Nucleus accumbens (tissue), 56 donors: Measurements from ENCODE around the gene PCGF1.
A peak's percentile ranks its signal among the peaks of the same experiment; 100 is the strongest.

ENCODE experiments used
- DNase-seq, 56 donors: peaks; one replicate each; lab custom pipeline; 2025; lab: John Stamatoyannopoulos, UW

Gene PCGF1

DNA sequence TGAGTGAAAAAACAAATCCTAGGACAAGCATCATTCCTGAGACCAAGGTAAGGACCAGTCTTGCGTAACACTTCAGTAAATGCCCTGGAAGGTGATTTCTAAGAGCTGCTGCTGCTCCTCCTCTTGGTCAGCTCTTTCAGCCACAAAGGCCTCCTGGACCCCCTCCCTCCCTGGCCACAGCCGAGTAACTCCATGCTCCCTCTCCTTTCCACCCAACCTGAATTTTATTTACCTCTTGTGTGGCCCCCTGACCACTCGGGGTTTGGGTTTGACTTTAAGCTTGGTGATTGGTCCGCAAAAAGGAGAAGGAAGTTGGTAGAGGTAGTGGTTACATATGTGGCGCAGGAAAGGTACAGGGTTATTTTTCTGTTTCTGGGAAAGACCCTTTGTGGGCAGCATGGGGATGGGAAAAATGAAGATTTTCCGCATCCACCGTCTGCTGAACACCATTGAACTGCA lies 31.4 kb upstream of the PCGF1 start:
- DNase-seq: no peak

DNA sequence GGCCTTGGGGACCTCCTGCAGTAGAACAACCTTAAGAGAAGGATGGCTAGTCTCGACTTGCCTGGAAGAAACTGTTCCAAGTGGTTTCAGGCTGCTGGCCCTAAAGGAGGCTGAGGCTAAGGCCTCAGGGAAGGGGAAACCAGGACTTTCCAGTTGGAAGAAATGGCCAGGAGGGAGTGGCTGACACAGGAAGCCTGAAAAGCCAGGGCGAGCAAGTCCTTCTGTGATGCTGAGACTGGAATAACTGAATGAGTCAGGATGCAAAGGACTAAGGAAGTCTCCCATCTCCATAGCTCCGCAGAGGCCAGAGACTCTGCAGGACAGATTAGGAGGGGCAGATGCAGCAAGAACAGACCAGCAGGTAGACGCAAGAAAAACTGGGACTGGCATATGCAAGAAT lies 29.6 kb upstream of the PCGF1 start:
- DNase-seq: no peak

DNA sequence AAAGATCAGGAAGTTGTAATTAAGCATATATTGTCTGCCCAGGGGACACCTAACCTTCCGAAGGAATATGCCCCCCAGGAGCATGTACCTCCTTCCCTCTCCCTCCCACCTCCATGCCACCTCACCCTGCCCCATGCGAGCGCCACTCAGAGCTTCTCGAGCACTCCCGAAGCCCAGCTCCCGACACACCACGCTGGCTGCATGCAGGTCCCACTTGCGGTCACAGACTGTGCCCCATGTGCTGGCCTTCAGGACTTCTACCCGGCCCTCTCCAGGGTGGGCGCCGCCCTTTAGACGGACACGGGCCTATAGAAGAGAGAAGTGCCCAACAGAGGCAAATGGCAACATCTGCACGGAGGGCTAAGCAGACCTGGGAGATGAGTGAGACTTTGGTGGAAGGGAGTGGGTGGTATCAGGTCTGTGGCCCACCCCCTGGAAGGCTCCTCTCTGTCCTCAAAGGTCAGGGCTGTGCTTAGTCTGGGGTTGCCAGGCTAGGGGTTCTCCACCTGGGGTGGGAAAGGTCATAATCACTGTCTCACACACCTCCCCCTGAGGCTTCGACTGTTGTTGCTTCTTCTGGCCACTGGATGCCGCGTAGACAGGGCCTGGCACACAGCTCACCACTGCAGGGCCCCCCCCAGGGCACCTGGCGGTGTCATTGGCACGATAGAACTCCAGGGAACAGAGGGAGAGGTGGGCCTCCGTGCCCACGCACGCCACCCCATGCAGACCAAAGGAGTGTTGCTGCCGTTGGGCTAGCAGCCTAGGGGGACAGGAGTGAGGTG lies 28.9 kb upstream of the PCGF1 start:
- DNase-seq: no peak

DNA sequence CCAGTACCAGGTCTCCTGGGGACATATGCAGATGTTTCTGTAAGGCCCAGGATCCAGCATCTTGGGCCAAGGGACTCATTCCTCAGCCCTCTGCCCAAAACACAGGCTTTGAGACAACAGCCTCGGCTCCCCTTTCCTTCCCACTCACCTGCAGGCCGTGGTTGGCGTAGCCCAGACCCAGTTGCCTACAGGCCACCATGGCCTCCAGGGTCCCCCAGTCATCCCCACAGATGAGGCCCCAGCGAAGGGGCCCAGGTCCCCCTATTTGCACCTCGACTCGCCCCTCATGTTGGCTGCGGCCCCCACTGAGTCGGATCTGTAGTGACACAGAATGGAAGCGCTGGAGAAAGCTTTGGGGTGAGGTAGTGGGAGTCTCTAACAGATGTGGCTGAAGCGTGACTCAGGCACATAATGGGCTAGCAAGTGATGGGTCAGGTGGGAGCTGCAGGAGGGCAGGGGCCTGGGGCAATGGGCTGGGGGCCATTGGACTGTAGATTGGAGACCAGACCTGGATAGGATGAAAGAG lies 28.0 kb upstream of the PCGF1 start:
- DNase-seq: no peak

DNA sequence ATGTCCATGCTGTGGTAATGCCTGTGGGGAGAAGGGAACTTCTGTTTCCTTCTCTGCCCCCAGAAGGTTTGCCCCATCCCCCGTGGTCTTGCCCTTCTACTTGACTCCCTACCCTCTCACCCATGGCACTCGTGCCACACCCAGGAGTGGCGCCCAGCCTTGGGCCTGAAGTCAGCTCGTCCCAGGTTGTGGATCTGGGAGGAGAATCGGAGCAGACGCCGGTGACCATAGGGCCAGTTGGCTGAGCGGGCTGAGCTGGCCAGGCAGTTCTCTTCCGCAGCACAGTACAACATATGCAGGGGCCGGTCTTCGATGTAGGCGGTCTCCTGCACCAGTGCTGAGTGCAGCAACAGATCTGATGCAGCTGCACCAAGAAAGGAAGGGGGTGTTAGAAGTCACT lies 26.9 kb upstream of the PCGF1 start:
- no peak for DNase-seq

DNA sequence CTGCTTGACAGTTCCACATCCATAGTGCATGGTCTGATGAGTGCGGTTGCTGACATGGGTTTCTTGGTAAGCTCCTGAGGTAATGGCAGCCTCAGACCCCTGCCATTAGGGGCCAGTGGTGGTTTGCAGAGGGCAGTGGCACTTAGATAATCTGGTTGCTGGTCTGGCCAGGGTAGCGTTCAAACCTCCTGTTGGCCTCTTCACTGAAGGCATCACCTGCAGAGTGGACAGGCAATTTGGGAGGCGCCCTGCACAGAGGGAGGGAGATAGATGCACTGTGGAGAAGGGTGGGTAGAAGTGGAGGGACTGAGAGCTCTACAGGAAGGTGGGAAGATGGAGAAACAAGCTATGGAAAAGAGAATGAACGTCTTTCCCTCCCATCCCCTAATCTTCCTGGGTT lies 26.0 kb upstream of the PCGF1 start:
- DNase-seq: no peak

DNA sequence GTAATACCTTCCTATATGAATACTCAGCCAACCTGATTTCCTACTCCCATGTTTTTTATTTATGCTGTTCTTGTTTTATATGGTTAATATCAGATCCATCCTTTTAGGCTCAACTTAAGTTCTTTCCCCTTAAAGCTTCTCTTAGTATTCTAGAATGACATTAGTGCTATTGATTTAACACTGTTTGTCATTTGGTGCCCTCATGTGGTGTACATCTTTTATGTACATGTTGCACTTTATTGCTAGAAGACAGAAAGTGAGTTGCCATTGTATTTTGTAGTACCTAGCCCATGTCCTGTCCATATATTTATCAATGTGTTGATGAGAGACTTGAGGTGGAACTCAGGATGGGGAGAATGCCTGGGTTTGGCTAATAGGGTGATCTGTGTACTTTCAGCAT lies 24.7 kb upstream of the PCGF1 start:
- DNase-seq: no peak

DNA sequence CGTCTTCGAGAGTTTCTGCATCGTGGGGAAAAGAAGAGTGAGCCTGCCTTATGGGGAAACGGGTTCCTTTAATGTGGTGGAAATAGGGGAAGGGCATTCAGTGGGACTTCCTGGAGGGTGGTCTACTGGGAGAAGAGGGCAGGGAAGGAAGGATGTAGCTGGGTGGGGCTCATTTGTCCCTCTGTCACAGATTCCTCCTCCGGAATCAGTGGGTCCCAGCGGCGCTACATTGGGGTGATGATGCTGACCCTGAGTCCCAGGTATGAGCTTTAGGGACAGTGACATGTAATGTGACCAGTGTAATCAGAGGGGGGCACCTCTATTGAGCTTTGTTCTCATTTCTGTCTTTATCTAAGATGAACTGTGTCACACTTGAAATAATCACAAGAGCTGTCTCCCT lies 24.2 kb upstream of the PCGF1 start:
- no peak for DNase-seq

DNA sequence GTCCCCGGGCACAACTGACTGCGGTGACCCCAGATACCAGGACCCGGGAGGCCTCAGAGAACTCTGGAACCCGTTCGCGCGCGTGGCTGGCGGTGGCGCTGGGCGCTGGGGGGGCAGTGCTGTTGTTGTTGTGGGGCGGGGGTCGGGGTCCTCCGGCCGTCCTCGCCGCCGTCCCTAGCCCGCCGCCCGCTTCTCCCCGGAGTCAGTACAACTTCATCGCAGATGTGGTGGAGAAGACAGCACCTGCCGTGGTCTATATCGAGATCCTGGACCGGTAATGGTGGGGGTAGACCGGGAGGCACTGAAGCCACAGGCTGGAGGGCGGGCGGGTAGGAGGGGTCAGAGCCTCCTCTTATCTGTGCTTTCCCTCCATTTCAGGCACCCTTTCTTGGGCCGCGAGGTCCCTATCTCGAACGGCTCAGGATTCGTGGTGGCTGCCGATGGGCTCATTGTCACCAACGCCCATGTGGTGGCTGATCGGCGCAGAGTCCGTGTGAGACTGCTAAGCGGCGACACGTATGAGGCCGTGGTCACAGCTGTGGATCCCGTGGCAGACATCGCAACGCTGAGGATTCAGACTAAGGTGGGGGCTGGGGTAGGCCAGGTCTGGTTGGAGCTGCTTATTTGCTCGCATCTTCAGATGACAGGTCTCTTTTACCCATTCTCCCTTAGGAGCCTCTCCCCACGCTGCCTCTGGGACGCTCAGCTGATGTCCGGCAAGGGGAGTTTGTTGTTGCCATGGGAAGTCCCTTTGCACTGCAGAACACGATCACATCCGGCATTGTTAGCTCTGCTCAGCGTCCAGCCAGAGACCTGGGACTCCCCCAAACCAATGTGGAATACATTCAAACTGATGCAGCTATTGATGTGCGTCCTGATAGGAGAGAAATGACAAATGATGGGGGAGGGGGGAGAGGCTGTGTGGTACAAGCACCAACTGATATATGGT lies 23.0 kb upstream of the PCGF1 start:
- DNase-seq: peak in 18 of 56 donors; percentile 6 to 54 (median 34)

DNA sequence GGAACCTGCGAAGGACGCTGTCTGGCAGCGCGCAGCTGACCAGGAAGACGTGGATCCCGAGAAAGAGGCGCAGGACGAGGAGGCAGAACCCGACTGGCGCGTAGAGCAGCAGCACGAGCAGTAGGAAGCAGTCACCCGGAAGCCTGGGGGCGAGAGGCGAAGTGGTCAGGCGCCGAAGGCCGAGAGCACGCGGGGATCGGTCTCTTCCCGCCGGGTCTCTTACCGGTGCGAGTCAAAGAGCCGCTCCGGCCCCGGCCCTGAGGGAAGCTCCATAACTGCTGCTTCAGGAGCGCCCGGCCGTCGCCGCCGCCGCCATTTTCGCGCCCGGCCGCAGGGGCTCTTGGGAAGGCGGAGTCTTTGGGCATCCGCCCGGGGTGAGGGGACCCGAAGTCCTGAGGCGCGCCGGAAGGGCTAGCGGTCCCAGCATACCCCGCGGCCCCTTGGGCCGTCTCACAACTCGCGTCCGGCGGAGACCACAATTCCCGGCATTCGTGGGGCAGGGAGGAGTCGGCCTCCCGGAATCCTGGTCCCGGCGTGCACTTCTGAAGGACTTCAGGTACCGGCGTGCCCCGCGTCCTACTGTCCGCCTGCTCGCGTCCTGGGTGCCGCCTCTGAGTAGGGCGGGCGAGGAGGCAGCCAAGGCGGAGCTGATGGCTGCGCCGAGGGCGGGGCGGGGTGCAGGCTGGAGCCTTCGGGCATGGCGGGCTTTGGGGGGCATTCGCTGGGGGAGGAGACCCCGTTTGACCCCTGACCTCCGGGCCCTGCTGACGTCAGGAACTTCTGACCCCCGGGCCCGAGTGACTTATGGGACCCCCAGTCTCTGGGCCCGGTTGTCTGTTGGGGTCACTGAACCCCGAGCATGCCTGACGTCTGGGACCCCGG lies 22.1 kb upstream of the PCGF1 start, which contains the start of the genes AUP1 and HTRA2:
Gene AUP1 (minus strand): TSS at position 350 of the 882 bp plus-strand sequence. CDS start 77 bp downstream, at position 273.
Gene HTRA2 (plus strand): TSS at position 577 of the 882 bp plus-strand sequence. CDS start 74 bp downstream, at position 651.
- DNase-seq: peak; percentile 83 to 99 (median 97)

DNA sequence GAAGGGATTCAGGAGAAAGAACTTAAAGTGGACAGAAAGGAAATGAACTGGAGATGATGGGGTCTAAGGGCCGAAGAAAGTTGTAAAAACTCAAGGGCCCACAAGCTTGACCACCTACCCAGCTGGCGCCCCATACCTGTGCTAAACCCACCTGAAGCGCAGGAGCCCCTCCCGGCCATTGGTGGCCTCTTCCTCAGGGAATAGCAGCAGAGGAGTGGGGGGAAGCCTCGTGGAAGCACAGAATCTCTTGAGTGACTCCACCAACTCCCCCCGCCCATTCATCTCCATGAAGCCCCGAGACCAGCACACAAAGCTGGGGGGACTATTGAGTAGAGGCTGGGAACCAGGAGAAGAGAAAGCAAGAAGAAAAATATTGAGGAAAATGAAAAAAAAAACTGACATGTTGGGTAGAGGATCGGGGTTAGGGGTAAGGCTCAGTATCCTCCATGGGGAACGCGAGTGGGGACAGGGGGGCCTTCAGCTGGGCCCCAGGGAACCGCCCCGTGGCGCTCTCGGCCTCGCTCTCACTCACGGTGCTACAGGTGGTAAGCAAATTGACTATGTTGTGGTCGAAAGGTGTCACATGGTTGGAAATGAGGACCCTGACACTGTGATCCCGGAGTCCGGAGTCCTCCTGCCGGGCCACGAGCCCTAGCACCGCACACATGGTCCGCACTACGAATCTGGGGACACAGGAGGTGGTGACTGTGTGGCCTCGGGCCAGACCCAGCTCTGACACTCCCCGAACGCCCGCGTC lies 21.3 kb upstream of the PCGF1 start:
- peak in 2 of 56 donors; percentile 43 to 58 for DNase-seq

DNA sequence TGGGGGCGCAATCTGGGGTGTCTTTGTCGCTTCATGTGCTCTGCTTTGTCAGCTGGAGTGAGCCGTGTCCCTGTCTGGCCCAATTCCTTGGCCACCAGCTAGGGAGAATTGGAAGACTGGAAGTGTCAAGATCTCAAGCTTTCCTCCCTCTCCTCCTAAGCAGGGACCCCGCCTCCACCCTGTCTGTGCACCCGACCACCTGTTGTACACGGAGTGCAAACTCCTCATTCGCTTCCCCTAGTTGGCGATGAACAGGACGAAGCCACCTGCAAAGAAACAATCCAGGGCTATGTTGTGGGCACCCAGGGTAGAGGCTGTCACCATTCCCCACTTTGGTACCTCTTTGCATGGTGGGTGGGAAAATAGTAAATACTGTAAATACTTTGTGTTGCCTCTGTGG lies 20.2 kb upstream of the PCGF1 start:
- DNase-seq: no peak

DNA sequence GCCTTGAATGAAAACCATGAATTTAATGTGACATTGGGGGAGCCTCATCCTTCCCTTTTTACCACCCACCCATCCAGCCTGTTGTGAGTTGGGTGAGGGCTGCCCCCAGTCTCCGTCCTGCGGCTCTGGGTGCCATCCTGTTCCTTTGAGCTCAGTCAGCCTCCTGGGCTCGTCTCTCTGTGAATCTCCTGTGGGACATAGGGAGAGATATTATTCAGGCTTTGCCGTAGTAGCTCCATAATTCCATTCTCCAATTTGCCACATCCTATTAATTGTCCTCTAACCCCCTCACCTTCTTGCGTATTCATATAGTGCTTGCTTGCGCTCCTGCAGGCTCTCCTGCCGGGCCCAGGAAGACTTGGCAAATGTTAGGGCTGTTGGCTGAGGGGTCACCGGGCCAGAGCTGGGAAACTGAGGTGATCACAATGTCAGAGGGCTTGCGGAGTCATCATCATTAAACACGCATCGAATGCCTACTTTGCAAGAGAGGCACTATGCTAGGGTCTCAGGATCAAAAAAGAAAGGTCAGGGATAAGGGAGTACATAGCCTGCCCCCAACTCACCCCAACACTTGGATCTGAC lies 19.2 kb upstream of the PCGF1 start:
- no peak for DNase-seq

DNA sequence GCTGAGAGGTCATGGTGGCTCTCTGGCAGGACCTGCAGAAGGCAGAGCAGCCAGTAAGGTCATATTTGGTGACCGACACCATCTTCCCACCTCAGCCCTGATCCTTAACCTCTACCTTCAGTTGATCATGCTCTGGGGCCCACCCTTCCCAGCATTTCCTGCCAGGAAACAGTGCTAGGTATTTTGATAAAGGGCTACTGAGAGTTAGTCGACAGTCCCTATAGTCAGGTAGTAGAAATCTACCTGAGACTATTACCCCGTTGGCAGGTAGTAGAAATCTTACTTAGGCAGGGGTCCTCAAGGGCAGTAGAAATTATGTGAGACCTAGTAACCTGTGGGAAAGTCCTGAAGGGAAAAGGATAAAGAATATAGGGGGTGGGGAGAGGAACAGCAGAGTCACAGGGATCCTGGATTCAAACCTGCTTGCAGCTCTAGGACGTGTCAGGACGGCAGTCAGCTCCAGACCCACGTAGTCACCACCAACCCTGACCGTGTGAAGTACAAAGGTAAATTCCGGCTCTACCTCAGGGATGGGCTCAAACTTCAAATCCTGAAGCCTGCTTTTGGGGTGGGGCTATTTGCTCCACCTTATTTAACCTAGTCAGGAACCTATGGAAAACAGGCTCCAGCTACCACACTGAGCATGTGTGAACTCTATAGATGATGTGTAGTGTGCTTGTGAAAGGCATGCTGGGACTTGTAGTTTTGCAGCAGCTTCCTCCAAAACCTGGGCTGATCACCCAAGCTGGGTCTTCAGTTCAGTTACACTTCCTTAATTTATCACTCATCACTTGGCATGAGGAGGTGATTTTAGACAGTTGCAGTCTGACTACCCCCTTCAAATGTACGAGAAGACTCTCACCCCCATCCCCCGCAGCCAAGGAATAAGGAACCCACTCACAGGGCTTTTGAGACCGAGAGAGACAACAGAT lies 18.5 kb upstream of the PCGF1 start, which contains the start of gene DQX1:
Gene DQX1 (minus strand): TSS at position 515 of the 932 bp plus-strand sequence. CDS start 502 bp downstream, at position 13.
- DNase-seq: peak in 1 of 56 donors; percentile 15

DNA sequence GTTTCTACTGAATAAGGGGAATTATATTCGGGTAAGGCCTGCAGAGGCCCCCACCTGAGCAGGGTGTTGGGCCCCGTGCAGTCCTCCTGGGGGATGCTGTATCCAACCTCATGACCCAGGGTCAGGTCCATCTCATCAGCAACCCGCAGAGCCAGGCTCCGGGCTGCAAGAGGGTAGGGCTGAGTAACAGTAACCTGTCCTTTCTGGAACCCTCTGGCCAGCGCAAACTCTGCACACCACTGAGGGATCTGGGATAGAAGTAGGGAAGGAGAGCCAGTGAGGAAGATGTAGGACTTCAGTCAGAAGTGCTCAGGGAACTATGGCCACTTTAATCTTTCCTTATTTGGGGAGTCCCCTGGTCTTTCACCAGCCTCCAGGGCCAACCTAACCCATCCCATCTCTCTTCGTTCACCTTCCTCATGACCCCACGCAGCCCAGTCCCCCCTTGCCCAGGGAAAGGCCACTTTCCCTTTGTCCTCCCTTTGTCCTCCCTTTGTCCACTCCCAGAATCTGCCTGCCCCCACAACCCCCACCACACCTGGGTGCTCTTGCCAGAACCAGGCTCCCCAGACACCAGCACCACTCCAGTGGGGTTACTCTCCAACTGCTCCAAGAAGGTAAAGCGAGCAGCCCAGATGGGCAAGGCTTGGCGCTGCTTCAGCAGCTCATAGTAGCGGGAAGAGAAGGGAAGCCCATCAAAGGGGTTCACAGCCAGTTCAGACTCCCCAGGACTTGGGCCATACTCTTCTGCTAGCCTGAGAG lies 17.6 kb upstream of the PCGF1 start:
- DNase-seq: no peak

DNA sequence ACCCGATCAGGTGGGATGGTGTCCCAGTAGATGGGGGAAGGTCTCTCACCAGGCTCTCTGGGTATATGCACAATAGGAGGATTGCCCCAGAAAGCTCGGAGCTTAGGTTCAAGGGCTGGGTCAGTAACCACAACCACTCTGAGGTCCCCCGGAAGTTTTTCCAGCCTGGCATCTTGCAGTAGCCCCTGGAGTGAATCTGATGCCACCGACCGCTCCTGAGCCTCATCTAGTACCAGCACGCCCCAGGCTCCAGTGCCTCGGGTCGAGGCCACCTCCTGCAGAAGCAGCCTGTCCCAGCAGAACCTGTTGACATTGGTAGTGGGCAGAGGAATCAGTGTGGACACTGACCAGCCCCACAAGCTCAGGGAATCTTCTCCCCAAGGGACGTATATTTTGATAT lies 16.5 kb upstream of the PCGF1 start:
- DNase-seq: no peak

DNA sequence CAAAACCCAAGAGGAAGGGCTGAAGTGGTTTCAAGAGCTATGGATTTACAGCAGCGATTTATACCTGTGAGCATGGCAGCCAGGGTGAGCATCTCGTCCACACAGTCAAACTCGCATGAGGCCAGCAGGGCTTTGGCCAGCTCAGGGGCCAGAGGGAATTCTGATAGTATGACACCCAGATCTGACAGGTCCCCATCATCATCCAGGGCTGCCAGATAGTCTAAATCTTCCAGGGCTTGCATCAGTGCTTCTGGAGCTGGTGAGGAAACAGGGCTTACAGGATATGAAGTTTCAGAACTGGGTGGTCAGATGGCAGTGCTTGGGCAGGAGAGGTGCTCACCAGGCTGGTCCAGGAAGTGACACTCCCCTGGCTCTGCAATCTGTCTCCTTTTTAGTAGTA lies 15.0 kb upstream of the PCGF1 start:
- DNase-seq: no peak
